ENCODE data around the gene B4GALNT4. TPM values are rescaled to one million over a fixed set of nuclear protein-coding genes. Genes with fewer than 3 reads are reported as not detected.
A peak's percentile ranks its signal among the peaks of the same experiment; 100 is the strongest.

B4GALNT4 gene
- total and polyA plus RNA-seq, 2 of the 13 experiments (the other 11 are each of a cell fraction or from before 2014, with no cell fraction given): 30.5 to 50.1 TPM

DNA sequence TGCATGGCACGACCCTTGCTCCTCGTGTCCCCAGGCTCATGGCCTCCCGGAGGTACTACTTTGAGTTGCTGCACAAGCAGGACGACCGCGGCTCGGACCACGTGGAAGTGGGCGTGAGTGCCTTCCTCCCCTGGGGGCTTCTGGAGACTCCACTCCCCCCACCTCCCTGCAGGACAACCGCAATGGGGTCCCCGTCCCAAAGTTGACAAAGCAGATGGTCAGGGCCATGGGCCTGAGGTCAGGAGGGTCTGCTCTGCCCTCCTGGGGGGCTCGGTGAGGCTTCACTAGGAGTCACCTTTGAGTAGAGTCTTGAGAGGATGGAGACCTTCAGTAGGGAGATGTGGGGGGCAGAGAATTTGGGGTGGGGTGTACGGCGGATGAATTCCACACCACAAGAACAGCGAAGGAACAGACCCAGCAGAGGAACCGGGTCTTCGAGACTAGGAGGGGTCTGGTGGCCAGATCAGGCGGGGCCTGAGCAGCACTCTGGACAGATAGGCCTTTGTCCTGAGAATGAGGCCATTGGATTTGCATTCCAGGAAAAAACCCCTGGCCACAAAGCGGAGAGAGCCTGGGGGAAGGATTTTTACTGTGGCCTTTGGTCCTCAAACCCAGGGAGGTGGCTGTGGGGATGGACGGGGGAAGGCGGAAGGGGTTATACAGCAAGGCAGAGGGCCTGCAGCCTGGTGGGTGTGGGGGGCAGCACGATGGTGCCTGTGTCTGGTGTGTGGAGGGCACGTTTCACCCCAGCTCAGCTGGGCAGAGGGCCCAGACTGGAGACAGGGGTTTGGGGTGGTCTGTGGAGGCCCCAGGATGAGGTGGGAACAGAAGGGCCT is 4.6 kb downstream of the B4GALNT4 start (continued):
- TF ChIP-seq ZFX (CRISPR knock-in tag; IDR thresholded peaks at IDR 0.05; ENCODE audit: low read depth) (peak; percentile 83), MLLT10 (CRISPR knock-in tag; IDR thresholded peaks at IDR 0.05) (no peak), MEF2D (CRISPR knock-in tag; IDR thresholded peaks at IDR 0.05) (0 out of 2 replicates have a peak, but pooled peaks have one; percentile 37), ATRX (CRISPR knock-in tag; IDR thresholded peaks at IDR 0.05; ENCODE audit: borderline replicate concordance) (no peak), PRMT3 (CRISPR knock-in tag; IDR thresholded peaks at IDR 0.05; ENCODE audit: borderline replicate concordance, low read depth) (no peak), HNRNPLL (IDR thresholded peaks at IDR 0.05; ENCODE audit: low read depth, low read length, poor library complexity, severe bottlenecking) (no peak), ZNF563 (CRISPR knock-in tag; IDR thresholded peaks at IDR 0.05) (no peak), ZNF569 (CRISPR knock-in tag; IDR thresholded peaks at IDR 0.05; ENCODE audit: borderline replicate concordance) (no peak), ZNF567 (CRISPR knock-in tag; IDR thresholded peaks at IDR 0.05; ENCODE audit: borderline replicate concordance) (no peak), ZNF17 (CRISPR knock-in tag; IDR thresholded peaks at IDR 0.05) (no peak), HDAC6 (IDR thresholded peaks at IDR 0.05; ENCODE audit: low read depth, low read length) (no peak), TMF1 (CRISPR knock-in tag; IDR thresholded peaks at IDR 0.05; ENCODE audit: low read depth) (no peak), ZNF30 (CRISPR knock-in tag; IDR thresholded peaks at IDR 0.05) (no peak), ZFY (CRISPR knock-in tag; IDR thresholded peaks at IDR 0.05) (peak; percentile 65), MIXL1 (CRISPR knock-in tag; IDR thresholded peaks at IDR 0.05) (no peak)
- TF ChIP-seq, protein P1, sequence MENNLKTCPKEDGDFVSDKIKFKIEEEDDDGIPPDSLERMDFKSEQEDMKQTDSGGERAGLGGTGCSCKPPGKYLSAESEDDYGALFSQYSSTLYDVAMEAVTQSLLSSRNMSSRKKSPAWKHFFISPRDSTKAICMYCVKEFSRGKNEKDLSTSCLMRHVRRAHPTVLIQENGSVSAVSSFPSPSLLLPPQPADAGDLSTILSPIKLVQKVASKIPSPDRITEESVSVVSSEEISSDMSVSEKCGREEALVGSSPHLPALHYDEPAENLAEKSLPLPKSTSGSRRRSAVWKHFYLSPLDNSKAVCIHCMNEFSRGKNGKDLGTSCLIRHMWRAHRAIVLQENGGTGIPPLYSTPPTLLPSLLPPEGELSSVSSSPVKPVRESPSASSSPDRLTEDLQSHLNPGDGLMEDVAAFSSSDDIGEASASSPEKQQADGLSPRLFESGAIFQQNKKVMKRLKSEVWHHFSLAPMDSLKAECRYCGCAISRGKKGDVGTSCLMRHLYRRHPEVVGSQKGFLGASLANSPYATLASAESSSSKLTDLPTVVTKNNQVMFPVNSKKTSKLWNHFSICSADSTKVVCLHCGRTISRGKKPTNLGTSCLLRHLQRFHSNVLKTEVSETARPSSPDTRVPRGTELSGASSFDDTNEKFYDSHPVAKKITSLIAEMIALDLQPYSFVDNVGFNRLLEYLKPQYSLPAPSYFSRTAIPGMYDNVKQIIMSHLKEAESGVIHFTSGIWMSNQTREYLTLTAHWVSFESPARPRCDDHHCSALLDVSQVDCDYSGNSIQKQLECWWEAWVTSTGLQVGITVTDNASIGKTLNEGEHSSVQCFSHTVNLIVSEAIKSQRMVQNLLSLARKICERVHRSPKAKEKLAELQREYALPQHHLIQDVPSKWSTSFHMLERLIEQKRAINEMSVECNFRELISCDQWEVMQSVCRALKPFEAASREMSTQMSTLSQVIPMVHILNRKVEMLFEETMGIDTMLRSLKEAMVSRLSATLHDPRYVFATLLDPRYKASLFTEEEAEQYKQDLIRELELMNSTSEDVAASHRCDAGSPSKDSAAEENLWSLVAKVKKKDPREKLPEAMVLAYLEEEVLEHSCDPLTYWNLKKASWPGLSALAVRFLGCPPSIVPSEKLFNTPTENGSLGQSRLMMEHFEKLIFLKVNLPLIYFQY (CRISPR knock-in tag; IDR thresholded peaks at IDR 0.05; ENCODE audit: borderline replicate concordance): 0 out of 2 replicates have a peak, but pooled peaks have one; percentile 39
- TF ChIP-seq, protein P2, sequence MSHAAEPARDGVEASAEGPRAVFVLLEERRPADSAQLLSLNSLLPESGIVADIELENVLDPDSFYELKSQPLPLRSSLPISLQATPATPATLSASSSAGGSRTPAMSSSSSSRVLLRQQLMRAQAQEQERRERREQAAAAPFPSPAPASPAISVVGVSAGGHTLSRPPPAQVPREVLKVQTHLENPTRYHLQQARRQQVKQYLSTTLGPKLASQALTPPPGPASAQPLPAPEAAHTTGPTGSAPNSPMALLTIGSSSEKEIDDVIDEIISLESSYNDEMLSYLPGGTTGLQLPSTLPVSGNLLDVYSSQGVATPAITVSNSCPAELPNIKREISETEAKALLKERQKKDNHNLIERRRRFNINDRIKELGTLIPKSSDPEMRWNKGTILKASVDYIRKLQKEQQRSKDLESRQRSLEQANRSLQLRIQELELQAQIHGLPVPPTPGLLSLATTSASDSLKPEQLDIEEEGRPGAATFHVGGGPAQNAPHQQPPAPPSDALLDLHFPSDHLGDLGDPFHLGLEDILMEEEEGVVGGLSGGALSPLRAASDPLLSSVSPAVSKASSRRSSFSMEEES (CRISPR knock-in tag; IDR thresholded peaks at IDR 0.05): no peak
- TF ChIP-seq, protein P3, sequence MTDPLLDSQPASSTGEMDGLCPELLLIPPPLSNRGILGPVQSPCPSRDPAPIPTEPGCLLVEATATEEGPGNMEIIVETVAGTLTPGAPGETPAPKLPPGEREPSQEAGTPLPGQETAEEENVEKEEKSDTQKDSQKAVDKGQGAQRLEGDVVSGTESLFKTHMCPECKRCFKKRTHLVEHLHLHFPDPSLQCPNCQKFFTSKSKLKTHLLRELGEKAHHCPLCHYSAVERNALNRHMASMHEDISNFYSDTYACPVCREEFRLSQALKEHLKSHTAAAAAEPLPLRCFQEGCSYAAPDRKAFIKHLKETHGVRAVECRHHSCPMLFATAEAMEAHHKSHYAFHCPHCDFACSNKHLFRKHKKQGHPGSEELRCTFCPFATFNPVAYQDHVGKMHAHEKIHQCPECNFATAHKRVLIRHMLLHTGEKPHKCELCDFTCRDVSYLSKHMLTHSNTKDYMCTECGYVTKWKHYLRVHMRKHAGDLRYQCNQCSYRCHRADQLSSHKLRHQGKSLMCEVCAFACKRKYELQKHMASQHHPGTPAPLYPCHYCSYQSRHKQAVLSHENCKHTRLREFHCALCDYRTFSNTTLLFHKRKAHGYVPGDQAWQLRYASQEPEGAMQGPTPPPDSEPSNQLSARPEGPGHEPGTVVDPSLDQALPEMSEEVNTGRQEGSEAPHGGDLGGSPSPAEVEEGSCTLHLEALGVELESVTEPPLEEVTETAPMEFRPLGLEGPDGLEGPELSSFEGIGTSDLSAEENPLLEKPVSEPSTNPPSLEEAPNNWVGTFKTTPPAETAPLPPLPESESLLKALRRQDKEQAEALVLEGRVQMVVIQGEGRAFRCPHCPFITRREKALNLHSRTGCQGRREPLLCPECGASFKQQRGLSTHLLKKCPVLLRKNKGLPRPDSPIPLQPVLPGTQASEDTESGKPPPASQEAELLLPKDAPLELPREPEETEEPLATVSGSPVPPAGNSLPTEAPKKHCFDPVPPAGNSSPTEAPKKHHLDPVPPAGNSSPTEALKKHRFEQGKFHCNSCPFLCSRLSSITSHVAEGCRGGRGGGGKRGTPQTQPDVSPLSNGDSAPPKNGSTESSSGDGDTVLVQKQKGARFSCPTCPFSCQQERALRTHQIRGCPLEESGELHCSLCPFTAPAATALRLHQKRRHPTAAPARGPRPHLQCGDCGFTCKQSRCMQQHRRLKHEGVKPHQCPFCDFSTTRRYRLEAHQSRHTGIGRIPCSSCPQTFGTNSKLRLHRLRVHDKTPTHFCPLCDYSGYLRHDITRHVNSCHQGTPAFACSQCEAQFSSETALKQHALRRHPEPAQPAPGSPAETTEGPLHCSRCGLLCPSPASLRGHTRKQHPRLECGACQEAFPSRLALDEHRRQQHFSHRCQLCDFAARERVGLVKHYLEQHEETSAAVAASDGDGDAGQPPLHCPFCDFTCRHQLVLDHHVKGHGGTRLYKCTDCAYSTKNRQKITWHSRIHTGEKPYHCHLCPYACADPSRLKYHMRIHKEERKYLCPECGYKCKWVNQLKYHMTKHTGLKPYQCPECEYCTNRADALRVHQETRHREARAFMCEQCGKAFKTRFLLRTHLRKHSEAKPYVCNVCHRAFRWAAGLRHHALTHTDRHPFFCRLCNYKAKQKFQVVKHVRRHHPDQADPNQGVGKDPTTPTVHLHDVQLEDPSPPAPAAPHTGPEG (CRISPR knock-in tag; IDR thresholded peaks at IDR 0.05): no peak
